IPS-18a (cell line): ENCODE data around the gene ZNF235.
"Not testable (repeated sequence)": the region's sequence is repeated elsewhere in the genome, so short reads cannot be mapped to it uniquely, and the experiment has no call there.

Experiments
- H3K27ac ChIP-seq: one replicate; pipeline ENCODE4 v1.5.1; 2013; ENCODE audit warnings: low read length
- H3K27me3 ChIP-seq: one replicate; pipeline ENCODE4 v1.6.1; 2013; ENCODE audit warnings: mild to moderate bottlenecking, low read length; ENCODE audit not compliant: control insufficient read depth, insufficient read depth
- H3K36me3 ChIP-seq: one replicate; pipeline ENCODE4 v1.6.1; 2013; ENCODE audit warnings: low read depth, low read length; ENCODE audit not compliant: control insufficient read depth
- H3K4me1 ChIP-seq: one replicate; pipeline ENCODE4 v1.6.1; 2013; ENCODE audit warnings: low read depth, low read length; ENCODE audit not compliant: control insufficient read depth
- H3K4me3 ChIP-seq: one replicate; pipeline ENCODE4 v1.5.1; 2013; ENCODE audit warnings: low read length
- H3K9ac ChIP-seq: one replicate; pipeline ENCODE4 v1.6.1; 2013; ENCODE audit warnings: mild to moderate bottlenecking, low read length, moderate library complexity
- H3K9me3 ChIP-seq: one replicate; pipeline ENCODE4 v1.6.1; 2013; ENCODE audit warnings: low read depth, low read length; ENCODE audit not compliant: control insufficient read depth

The ZNF235 gene

DNA sequence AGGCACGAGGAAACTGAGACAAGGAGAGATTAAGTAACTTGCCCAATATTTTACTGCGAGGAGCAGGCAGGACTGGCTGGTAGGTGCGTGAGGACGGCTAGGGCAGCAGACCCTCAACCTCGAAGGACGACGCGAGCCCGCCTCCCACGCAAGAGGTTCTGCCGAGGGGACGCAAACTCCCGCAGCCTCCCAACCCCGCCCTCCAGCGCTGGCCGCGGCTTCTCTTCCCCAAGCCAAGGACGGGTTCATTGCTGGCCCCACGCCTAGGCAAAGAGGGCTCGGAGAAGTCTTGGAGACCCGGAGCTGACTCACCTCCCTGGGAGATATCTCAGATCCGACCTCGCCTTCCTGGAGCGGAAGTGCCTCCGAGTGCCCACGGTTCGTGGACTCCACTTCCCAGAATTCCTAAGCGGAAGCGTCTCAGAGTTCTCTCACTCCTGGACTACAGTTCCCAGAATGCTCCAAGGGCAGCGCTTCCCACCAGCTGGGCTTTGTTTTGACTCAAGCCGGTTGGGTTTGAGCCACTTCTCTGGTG lies at the start of gene ZNF235:
TSS of gene ZNF235 (minus strand) at position 367 of the 535 bp plus-strand sequence. CDS start 1,621 bp downstream, outside the sequence.
- Histone ChIP-seq H3K4me3 (peak within 1 kb of the TSS; percentile 74), H3K4me1 (no peaks in the 10 kb centered on the region), H3K27me3 (no peaks in the 10 kb centered on the region), H3K9ac (peak within 1 kb of the TSS; percentile 71), H3K9me3 (peaks cover 13% of the 10 kb centered on the region), H3K36me3 (no peaks in the 10 kb centered on the region), H3K27ac (no peak within 1 kb of the TSS)

DNA sequence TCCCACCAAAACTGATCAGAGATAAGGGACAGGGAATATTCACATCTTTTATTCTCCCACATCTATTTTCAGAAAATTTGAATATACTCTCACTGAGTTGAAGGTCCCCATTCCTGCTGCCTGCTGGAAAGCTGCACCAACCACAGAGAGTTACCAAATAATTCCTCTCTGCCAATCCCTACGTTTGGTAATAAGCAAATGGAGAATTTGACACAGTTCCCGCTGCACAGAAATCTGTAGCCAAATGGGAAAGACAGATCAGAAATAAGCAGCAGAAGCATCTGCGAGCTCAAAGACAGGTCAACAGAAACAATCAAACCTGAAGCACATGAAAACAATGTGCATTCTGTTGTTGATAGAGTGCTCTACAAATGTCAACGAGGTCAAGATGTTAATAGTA lies 41.7 kb upstream of the ZNF235 start:
- H3K9me3 ChIP-seq = peaks cover 76% of the 10 kb centered on the region
- H3K4me1 ChIP-seq = no peaks in the 10 kb centered on the region
- H3K4me3 ChIP-seq = no peak overlapping the region
- no peaks in the 10 kb centered on the region for H3K27me3 ChIP-seq
- H3K9ac ChIP-seq = no peak overlapping the region
- H3K27ac ChIP-seq = no peak overlapping the region
- no peaks in the 10 kb centered on the region for H3K36me3 ChIP-seq

DNA sequence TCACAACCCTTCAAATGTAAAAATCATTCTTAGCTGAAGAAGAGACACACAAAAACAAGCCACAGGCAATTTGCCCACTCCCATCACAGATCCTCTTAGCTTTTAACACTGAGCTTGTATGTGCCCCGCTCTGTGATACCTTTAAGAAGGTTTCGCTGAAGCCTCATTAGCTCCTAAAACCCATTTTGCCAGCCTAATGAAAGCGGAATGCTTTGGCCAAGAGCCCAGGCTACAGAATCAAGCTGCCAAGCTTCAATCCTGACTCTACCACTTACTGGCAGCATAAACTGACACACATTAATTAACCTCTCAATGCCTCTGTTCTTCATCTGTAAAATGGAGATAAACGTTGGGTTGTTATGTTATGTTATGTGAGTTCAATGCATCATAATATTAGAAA lies 41.1 kb upstream of the ZNF235 start:
- H3K27ac ChIP-seq = no peak overlapping the region
- no peaks in the 10 kb centered on the region for H3K27me3 ChIP-seq
- no peaks in the 10 kb centered on the region for H3K36me3 ChIP-seq
- H3K4me1 ChIP-seq = no peaks in the 10 kb centered on the region
- peaks cover 81% of the 10 kb centered on the region for H3K9me3 ChIP-seq
- no peak overlapping the region for H3K9ac ChIP-seq
- H3K4me3 ChIP-seq = no peak overlapping the region

DNA sequence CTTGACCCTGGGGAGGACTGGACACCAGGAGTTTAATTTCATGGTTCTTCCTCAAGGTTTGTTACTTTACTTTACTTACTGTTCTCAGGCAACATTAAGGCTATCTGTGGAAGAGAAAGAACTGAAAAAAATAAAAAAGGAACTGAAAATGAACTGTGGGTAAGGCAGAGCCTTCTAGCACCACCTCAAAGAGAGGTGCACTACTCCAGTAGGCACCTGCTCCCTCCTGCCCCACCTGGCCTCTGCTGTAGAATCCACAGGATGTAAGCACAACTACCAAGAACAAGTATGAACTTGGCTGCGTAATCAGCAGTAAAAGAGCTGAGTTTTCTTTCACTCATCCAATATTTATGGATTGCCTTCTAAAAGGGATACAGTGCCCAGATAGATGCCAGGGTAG lies 39.4 kb upstream of the ZNF235 start:
- no peaks in the 10 kb centered on the region for H3K27me3 ChIP-seq
- peaks cover 82% of the 10 kb centered on the region for H3K9me3 ChIP-seq
- H3K9ac ChIP-seq = no peak overlapping the region
- no peak overlapping the region for H3K27ac ChIP-seq
- H3K4me1 ChIP-seq = no peaks in the 10 kb centered on the region
- peaks cover 2% of the 10 kb centered on the region for H3K36me3 ChIP-seq
- no peak overlapping the region for H3K4me3 ChIP-seq

DNA sequence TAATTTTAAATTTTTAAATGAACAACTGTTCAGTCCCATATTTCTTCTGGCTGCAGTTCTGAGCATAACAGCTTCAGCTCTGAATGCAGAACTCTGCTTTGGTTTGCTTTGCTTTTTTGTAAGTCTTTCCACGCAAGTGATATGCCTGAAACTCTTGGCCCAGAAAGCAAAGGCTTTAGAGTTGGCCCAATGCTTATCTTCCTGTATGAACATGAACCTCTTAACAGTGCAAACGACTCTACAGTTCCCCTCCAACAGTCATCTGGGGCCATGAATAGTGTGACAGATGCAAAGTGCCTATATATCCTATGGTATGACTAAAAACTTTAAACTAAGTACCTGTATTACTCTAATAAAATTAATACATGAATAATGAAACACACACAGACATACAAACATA lies 37.0 kb upstream of the ZNF235 start:
- peaks cover 73% of the 10 kb centered on the region for H3K9me3 ChIP-seq
- H3K27me3 ChIP-seq = no peaks in the 10 kb centered on the region
- no peak overlapping the region for H3K9ac ChIP-seq
- peaks cover 4% of the 10 kb centered on the region for H3K36me3 ChIP-seq
- H3K27ac ChIP-seq = no peak overlapping the region
- H3K4me3 ChIP-seq = no peak overlapping the region
- no peaks in the 10 kb centered on the region for H3K4me1 ChIP-seq

DNA sequence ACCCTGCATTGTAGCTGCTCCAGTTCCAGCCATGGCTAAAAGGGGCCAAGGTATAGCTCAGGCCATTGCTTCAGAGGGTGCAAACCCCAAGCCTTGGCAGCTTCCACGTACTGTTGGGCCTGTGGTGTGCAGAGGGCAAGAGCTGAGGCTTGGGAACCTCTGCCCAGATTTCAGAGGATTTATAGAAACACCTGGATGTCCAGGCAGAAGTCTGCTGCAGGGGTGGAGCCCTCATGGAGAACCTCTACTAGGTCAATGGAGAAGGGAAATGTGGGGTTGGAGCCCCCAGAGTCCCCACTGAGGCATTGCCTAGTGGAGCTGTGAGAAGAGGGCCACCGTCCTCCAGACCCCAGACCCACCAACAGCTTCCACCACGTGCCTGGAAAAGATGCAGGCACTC lies 29.8 kb upstream of the ZNF235 start:
- not testable (repeated sequence) for H3K27me3 ChIP-seq, H3K9ac ChIP-seq, H3K4me1 ChIP-seq, H3K27ac ChIP-seq, H3K4me3 ChIP-seq
- peaks cover 11% of the 10 kb centered on the region for H3K36me3 ChIP-seq
- peaks cover 82% of the 10 kb centered on the region for H3K9me3 ChIP-seq

DNA sequence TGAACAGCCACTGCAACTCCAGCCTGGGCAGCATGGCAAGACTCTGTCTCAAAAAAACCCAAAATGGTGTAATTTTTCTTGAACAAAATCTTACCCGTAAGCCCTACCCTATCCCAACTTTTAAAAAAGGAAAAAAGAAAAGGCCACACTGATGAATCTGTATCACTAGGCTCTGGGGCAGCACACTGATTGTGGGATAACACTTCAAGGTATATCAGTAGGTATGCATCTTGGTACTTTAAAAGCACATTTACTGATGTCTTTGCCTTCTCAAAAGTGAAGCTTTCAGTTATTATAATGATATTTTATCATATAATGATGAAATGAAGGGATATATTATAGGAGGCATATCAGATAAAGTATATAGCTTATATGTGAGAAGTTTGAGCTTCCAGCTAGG lies 27.3 kb upstream of the ZNF235 start:
- H3K9me3 ChIP-seq = peaks cover 86% of the 10 kb centered on the region
- no peaks in the 10 kb centered on the region for H3K4me1 ChIP-seq
- H3K36me3 ChIP-seq = peaks cover 12% of the 10 kb centered on the region
- no peaks in the 10 kb centered on the region for H3K27me3 ChIP-seq
- no peak overlapping the region for H3K27ac ChIP-seq
- H3K9ac ChIP-seq = no peak overlapping the region
- H3K4me3 ChIP-seq = no peak overlapping the region

DNA sequence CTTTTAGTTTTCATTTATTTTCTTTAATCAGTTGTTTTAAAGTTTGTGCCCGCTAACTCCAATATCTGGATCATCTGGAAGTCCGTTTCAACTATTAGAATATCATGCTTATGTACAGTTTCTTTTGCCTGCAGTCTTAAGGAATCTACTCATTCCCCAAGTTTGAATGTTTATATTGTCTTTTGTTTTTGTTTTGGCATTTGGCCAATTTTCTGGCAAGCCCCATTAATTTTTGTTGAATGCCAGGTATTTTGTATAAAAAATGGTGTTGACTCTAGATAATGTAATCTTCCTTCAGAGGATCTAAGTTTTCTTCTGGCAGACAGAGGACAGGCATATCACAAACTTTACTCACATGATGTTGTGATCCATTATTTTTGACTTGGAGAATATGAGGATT lies 11.1 kb upstream of the ZNF235 start:
- H3K36me3 ChIP-seq = no peaks in the 10 kb centered on the region

DNA sequence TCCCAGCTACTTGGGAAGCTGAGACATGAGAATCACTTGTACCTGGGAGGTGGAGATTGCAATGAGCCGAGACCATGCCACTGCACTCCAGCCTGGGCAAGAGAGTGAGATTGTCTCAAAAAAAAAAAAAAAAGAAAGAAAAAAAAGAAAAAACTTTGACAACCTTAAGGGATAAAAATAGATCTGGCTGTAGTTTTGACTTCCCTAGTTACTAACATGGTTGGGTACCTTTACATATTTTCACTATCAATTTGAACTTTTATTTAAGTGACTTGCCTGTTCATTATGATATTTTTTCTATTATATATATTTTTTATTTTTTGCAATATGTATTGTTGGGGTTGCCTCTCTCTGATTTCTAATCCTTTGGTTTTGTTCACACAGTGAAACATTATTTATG lies 8.4 kb upstream of the ZNF235 start:
- Histone ChIP-seq H3K9ac (no peak overlapping the region), H3K27ac (no peak overlapping the region), H3K27me3 (no peaks in the 10 kb centered on the region), H3K36me3 (no peaks in the 10 kb centered on the region), H3K4me1 (no peaks in the 10 kb centered on the region), H3K4me3 (no peak overlapping the region), H3K9me3 (peaks cover 57% of the 10 kb centered on the region)

More for the DNA sequence above, 11.1 kb upstream of the ZNF235 start:
- Histone ChIP-seq H3K27ac (no peak overlapping the region), H3K9me3 (peaks cover 58% of the 10 kb centered on the region), H3K4me3 (no peak overlapping the region), H3K27me3 (no peaks in the 10 kb centered on the region), H3K9ac (no peak overlapping the region), H3K4me1 (no peaks in the 10 kb centered on the region)

DNA sequence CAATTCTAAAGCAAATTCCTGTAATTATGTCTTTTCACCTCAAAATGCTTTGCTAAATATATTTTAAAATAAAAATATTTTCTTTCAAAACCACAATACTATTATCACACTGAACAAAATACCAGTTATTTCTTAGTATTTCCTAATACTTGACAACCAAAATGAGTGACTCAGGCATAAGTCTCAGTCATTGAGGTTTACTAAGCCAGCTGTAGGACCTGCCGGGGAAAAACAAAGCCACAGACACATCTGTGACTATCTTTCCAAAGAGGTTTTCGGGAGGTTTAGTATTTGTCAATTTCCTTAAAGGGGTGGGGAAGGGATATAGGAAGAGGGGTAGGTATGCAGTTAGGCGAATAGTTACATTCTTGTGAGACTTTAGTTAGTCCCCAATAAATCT lies 3.2 kb upstream of the ZNF235 start:
- Histone ChIP-seq H3K27ac (no peak overlapping the region), H3K36me3 (no peaks in the 10 kb centered on the region), H3K9me3 (peaks cover 28% of the 10 kb centered on the region), H3K4me3 (no peak overlapping the region), H3K4me1 (no peaks in the 10 kb centered on the region), H3K27me3 (no peaks in the 10 kb centered on the region), H3K9ac (no peak overlapping the region)

DNA sequence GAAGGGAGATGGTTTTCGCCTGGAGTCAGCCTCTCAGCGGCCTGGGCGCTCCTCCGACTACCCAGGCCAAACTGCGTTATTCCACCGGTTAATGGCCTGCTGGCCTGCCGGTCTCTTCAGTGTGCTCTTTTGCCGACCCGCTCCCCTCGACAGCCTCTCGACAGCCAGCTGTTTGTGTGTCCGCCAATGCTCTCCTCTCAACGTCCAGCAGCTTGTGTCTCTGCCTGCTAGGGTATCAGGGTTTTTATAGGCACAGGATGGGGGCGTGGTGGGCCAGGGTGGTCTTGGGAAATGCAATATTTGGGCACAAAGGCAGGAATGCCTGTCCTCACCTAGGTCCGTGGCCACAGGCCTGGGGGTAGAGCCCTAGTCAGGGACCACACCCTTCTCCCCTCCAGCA lies 1.5 kb upstream of the ZNF235 start:
- no peak overlapping the region for H3K4me3 ChIP-seq
- no peak overlapping the region for H3K27ac ChIP-seq
- H3K27me3 ChIP-seq = no peaks in the 10 kb centered on the region
- peaks cover 18% of the 10 kb centered on the region for H3K9me3 ChIP-seq
- H3K4me1 ChIP-seq = no peaks in the 10 kb centered on the region
- no peaks in the 10 kb centered on the region for H3K36me3 ChIP-seq
- H3K9ac ChIP-seq = no peak overlapping the region

DNA sequence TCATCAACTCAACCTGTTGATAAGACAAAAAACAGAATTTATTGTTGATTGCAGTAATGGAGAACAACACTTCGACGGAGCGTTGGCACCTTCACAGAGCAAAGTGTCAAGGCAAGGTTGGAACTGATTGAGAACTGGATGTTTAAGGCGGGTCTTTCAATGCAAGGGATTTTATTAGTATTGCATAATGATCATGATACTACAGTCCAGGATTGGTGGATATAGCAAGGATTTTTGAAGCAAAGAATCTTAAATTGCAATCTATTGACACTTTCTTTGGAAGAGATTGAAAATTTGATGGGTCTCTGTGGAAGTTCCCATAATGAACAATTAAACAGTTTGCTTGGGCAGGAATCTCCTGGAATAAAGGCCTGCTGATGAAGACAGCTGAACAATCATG lies 632 bp upstream of the ZNF235 start:
- no peak overlapping the region for H3K27ac ChIP-seq
- H3K36me3 ChIP-seq = no peaks in the 10 kb centered on the region
- no peaks in the 10 kb centered on the region for H3K27me3 ChIP-seq
- no peak overlapping the region for H3K9ac ChIP-seq
- peaks cover 18% of the 10 kb centered on the region for H3K9me3 ChIP-seq
- H3K4me3 ChIP-seq = peak overlapping the region; percentile 74
- no peaks in the 10 kb centered on the region for H3K4me1 ChIP-seq
